Effector memory CD4-positive, alpha-beta T cell (primary cell): Measurements from ENCODE around the gene SP3.

Source experiments
- DNase-seq, 3 donors: peaks; one replicate each; pipeline ENCODE4 v3.0.0-alpha.2; 2020
- H3K27ac ChIP-seq: 2 replicates; pipeline ENCODE4 v1.7.0; 2013; ENCODE audit warnings: mild to moderate bottlenecking, low read length, moderate library complexity; ENCODE audit not compliant: insufficient read depth, poor library complexity, severe bottlenecking
- H3K27me3 ChIP-seq: replicated peaks from 2 replicates; pipeline ENCODE4 v1.7.0; 2013; ENCODE audit warnings: mild to moderate bottlenecking, low read length; ENCODE audit not compliant: insufficient read depth, control insufficient read depth, poor library complexity, severe bottlenecking
- H3K36me3 ChIP-seq: 2 replicates; pipeline ENCODE4 v1.7.0; 2013; ENCODE audit warnings: mild to moderate bottlenecking, low read length, moderate library complexity; ENCODE audit not compliant: control insufficient read depth, insufficient read depth
- H3K4me1 ChIP-seq: 2 replicates; pipeline ENCODE4 v1.7.0; 2013; ENCODE audit warnings: low read length, mild to moderate bottlenecking; ENCODE audit not compliant: control insufficient read depth, insufficient read depth, poor library complexity, severe bottlenecking
- H3K4me3 ChIP-seq: 2 replicates; pipeline ENCODE4 v1.7.0; 2013; ENCODE audit warnings: low read length, low read depth, mild to moderate bottlenecking; ENCODE audit not compliant: insufficient read depth, poor library complexity, severe bottlenecking
- H3K9me3 ChIP-seq: 2 replicates; pipeline ENCODE4 v1.7.0; 2013; ENCODE audit warnings: mild to moderate bottlenecking, low read length, moderate library complexity; ENCODE audit not compliant: control insufficient read depth

Gene SP3

DNA sequence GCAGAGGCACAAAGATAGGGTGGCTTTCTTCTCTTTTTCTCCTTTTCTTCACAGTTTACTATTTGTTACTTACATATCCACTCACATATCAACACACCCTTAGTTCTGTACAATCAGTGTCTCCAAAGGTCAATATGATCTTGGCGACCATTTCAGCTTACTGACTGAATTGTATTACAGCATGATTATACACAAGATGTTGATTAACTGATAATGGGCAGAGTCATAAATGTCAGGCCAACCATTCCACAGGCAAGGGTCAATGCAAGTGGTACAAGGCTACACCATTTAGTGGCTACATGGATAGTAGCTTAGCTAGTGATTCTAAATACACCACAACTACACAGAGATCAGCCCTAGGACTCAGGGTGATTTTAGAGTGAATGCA lies 20.4 kb upstream of the SP3 start:
- no peak for DNase-seq
- Histone ChIP-seq H3K4me3 (no peak overlapping the region), H3K36me3 (no peaks in the 10 kb centered on the region), H3K9me3 (no peaks in the 10 kb centered on the region), H3K4me1 (no peaks in the 10 kb centered on the region), H3K27me3 (no peaks in the 10 kb centered on the region), H3K27ac (no peak overlapping the region)

DNA sequence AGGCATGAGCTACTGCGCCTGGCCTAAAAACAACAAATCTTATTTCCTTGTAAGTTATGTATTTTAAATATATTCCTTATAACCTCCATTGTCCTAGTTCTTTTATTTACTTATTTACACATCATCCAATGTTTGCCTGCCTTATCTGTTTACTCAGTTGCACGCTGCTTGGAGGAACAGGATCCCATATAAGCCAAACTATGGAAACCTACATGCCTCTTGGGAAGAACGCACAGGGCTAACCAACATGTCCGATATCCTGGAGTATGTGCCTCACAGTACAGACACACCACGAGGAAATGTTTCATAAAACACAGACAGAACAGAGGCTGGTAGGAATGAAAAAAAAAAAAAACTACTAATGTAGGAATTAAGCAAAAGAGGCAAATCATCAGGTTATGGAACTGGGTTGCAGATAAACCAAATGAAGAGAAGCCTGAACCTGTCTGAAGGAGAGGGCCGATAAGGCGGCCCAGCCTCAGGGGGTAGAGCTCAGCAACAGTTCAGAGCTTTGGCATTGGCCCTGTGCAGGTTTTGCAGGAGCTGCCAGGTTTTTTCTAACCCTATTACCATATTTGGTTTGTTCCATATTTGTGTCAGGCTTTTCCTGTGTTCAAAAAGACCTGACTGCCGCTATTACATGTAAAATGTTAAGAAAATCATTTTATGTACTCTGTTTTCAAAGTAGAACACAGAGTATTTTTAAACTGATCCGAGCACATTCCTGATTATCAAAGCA lies 19.9 kb upstream of the SP3 start:
- Histone ChIP-seq H3K27ac (no peak overlapping the region), H3K27me3 (no peaks in the 10 kb centered on the region), H3K4me1 (no peaks in the 10 kb centered on the region), H3K9me3 (no peaks in the 10 kb centered on the region), H3K36me3 (no peaks in the 10 kb centered on the region), H3K4me3 (no peak overlapping the region)
- no peak for DNase-seq

DNA sequence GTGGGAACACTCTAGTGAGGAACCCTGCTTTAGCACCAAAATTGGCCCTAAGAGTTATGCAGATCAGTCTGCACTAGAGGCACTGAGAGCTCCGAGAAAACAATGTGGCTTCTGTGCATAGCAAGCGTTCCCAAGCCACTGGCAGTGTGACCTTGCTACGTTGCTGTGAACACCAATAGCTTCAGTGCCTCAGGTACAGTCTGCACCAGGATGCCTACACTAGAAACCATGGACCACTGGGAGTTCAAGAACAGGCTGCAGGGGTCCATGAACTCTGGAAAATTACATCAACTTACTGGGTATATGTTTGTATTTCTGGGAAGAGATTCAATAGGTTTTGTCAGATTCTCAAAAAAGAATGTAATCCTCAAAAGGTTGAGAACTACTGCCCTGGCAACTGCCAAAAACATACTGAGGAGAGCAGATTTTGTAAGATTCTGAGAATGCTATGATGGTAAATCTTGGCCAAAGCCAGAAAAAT lies 18.3 kb upstream of the SP3 start:
- Histone ChIP-seq H3K27me3 (no peaks in the 10 kb centered on the region), H3K27ac (no peak overlapping the region), H3K4me1 (no peaks in the 10 kb centered on the region), H3K9me3 (no peaks in the 10 kb centered on the region), H3K36me3 (no peaks in the 10 kb centered on the region), H3K4me3 (no peak overlapping the region)
- DNase-seq: no peak

DNA sequence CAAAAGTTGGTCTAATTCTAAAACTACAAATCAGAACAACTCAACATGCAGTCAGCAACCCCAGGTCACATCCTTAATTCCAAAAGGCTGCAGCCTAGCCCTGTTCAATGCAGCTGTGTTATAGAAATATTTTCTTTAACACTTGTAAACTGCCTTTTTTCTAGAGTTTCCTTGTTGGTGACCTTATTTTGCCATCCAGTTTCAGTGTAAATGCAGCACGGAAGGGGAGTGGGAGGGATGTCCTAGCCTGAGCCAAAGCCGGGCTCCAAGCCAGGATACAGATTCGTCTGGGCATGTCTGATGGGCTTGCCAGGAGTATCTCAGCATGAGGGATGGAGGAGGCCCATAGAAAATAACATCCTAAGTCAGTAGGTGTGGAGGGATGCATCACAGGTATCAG lies 17.7 kb upstream of the SP3 start:
- Histone ChIP-seq H3K36me3 (no peaks in the 10 kb centered on the region), H3K9me3 (no peaks in the 10 kb centered on the region), H3K4me3 (no peak overlapping the region), H3K27me3 (no peaks in the 10 kb centered on the region), H3K4me1 (no peaks in the 10 kb centered on the region), H3K27ac (no peak overlapping the region)
- DNase-seq: no peak

DNA sequence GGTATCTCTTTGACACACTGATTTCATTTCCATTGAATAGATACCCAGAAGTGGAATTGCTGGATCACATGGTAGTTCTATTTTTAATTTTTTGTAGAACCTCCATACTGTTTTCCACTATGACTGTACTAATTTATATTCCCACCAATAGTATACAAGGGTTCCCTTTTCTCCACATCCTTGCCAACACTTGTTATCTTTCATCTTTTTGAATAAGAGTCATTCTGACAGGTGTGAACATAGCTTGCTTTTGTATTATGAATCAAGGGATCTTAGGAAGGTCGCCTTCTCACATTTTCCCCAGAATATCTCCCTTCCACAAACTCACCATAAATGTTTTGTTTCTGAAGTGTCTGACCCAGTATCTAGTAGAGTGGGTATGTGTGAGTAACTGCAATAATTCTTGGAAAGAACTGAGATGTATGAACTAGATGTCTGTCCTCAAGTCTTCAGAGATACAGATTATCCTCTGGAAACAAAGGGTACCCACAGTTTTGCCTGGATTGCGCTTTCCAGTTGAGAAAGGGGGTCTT lies 17.1 kb upstream of the SP3 start:
- no peaks in the 10 kb centered on the region for H3K4me1 ChIP-seq
- no peak overlapping the region for H3K27ac ChIP-seq
- no peaks in the 10 kb centered on the region for H3K27me3 ChIP-seq

DNA sequence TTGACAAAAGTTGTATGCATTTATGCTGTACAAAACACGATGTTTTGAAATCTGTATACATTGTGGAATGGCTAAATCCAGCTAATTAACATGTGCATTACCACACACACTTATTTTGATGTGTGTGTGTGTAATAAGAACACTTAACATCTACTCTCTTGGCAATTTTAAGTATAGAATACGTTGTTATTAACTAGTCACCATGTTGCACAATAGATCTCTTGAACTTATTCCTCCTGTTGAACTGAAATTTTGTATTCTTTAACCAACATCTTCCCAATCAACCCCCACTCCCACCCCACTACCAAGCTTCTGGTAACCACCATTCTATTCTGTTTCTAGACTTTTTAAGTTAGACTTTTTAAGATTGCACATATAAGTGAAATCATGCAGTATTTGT lies 16.3 kb upstream of the SP3 start:
- H3K9me3 ChIP-seq: no peaks in the 10 kb centered on the region
- no peaks in the 10 kb centered on the region for H3K4me1 ChIP-seq
- no peaks in the 10 kb centered on the region for H3K36me3 ChIP-seq
- H3K4me3 ChIP-seq: no peak overlapping the region
- H3K27ac ChIP-seq: no peak overlapping the region
- DNase-seq: no peak
- no peaks in the 10 kb centered on the region for H3K27me3 ChIP-seq

More for the DNA sequence above, 17.1 kb upstream of the SP3 start:
- no peak for DNase-seq
- no peaks in the 10 kb centered on the region for H3K36me3 ChIP-seq
- H3K4me3 ChIP-seq: no peak overlapping the region
- H3K9me3 ChIP-seq: no peaks in the 10 kb centered on the region

DNA sequence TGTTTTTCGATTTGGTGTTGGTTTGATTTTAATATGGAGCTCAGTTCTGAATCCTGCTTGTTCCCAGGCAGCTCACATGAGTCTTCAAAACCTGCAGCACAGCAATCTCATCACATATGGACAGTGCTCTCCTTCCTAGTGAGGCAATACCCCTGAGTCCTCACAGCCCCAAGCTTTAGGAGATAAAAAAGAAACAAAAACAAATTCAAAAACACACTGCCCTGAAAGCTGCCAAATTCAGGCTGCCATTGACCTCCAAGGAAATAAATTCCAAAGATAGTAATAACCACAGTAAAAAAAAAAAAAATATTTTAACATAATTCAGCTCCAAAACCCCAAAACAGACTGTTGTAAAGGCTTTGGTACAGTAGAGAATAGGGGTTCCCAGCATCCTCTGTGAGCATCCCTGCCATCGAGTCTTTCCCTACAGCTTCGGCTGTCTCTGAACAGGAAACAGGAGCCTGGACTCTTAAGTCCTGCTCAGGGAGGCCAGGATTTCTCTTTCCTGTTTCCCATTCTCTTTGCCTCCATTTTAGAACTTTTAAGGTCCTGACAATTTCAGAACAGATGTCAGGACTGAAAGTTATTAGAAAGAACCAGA lies 14.7 kb upstream of the SP3 start:
- DNase-seq: no peak
- Histone ChIP-seq H3K4me3 (no peak overlapping the region), H3K27me3 (no peaks in the 10 kb centered on the region), H3K27ac (no peak overlapping the region), H3K36me3 (no peaks in the 10 kb centered on the region), H3K4me1 (no peaks in the 10 kb centered on the region), H3K9me3 (no peaks in the 10 kb centered on the region)

DNA sequence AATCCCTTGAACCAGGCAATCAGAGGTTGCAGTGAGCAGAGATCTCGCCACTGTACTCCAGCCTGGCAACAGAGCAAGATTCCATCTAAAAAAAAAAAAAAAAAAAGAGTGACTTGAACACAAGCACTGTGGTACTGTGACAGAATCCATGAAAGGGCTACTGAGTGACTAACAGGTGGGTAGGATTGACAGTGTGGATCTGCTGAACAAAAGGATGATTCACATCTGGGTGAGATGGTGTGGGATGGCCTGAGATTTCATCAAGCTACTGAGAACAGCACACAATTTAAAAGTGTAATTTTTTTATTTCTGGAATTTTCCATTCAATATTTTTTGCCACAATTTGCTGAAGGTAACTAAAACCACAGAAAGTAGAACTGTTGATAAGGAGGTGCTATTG lies 13.3 kb upstream of the SP3 start:
- Histone ChIP-seq H3K36me3 (no peaks in the 10 kb centered on the region), H3K27ac (no peak overlapping the region), H3K9me3 (no peaks in the 10 kb centered on the region), H3K27me3 (no peaks in the 10 kb centered on the region), H3K4me3 (no peak overlapping the region), H3K4me1 (no peaks in the 10 kb centered on the region)
- no peak for DNase-seq

DNA sequence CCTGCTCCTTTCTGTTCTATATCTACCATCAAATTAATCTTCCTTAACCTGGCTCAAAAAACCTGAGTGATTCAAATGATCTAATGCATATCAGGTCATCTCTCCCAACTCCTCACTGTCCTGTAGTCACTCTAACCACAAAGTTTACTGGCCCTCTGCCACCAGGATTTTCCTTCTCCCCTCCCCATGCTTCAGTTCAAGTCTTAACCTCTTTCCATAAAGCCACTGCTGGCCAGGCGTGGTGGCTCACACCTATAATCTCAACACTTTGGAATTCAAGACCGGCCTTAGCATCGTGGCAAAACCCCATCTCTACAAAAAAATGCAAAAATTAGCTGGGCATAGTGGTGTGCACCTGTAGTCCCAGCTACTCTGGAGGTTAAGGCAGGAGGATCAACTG lies 7.5 kb upstream of the SP3 start:
- Histone ChIP-seq H3K9me3 (no peaks in the 10 kb centered on the region), H3K27ac (no peak overlapping the region), H3K4me3 (no peak overlapping the region), H3K27me3 (no peaks in the 10 kb centered on the region), H3K36me3 (no peaks in the 10 kb centered on the region), H3K4me1 (no peaks in the 10 kb centered on the region)
- no peak for DNase-seq

DNA sequence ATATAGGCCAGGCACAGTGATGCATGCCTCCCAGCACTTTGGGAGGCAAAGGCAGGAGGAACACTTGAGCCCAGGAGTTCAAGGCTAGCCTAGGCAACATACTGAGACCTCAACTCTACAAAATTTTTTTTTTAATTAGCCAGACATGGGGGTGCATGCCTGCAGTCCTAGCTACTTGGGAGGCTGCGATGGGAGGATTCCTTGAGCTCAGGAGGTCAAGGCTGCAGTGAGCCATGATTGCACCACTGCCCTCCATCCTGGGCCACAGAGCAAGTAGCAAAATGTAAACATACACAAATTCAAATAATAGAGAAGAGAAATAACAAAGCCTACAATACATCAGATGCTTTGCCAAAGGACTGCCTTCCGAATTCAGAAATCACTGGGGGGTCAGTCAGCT lies 7.0 kb upstream of the SP3 start:
- no peak overlapping the region for H3K4me3 ChIP-seq
- no peaks in the 10 kb centered on the region for H3K4me1 ChIP-seq
- DNase-seq: no peak
- no peaks in the 10 kb centered on the region for H3K9me3 ChIP-seq
- no peaks in the 10 kb centered on the region for H3K27me3 ChIP-seq
- no peak overlapping the region for H3K27ac ChIP-seq
- no peaks in the 10 kb centered on the region for H3K36me3 ChIP-seq
